ENCODE results near the gene TEX35. TPM values are rescaled to one million over a fixed set of nuclear protein-coding genes. Genes with fewer than 3 reads are reported as not detected.

The TEX35 gene
- total and polyA plus RNA-seq, 10 of the 15 experiments (the other 5 are each of a cell fraction or from before 2014, with no cell fraction given): not detected

GRCh38 chr1:178540204-178540603 is 27.3 kb downstream of the TEX35 start:
- no peak overlapping the region for H3K27ac ChIP-seq (ENCODE audit: control insufficient read depth, insufficient read depth)
- no peaks in the 10 kb centered on the region for H3K36me3 ChIP-seq (ENCODE audit: control insufficient read depth in 2 of 2, insufficient read depth in 2 of 2, low read length in 1 of 2)
- in situ Hi-C loops (cut with MboI): loop anchor here (25.0 kb wide), 1 partner anchor 222 kb away; no protein-coding TSS in a partner anchor
- peaks cover under 1% of the 10 kb centered on the region; the same call in 1 of the 2 replicates for H3K79me2 ChIP-seq (ENCODE audit: control insufficient read depth, insufficient read depth, low read length)
- BruUV-seq (replicated peaks): no TSS peak
- DNase-seq (ENCODE audit: low read depth, low spot score) (no peak), ATAC-seq (no peak), FAIRE-seq (no peak)
- CTCF ChIA-PET: interaction anchor here (0.7 to 15.3 kb wide), 8 partner anchors 13 to 463 kb away, joined by 3 to 283 read pairs (median 10); no protein-coding TSS in a partner anchor
- no peak overlapping the region for H3K4me2 ChIP-seq (ENCODE audit: control insufficient read depth, insufficient read depth)
- H3K9me3 ChIP-seq (replicated peaks; ENCODE audit: control insufficient read depth, insufficient read depth, low read length): no peaks in the 10 kb centered on the region
- no peaks in the 10 kb centered on the region for H4K20me1 ChIP-seq (ENCODE audit: control insufficient read depth, insufficient read depth)
- no peak overlapping the region for H3K9ac ChIP-seq (ENCODE audit: control insufficient read depth, insufficient read depth, low read length)
- POLR2A ChIA-PET: no interaction called here
- H3K27me3 ChIP-seq (replicated peaks in 1 of 2; ENCODE audit: control insufficient read depth in 2 of 2, insufficient read depth in 2 of 2, low read length in 1 of 2): no peaks in the 10 kb centered on the region
- H3K4me1 ChIP-seq (ENCODE audit: control insufficient read depth, insufficient read depth, low read length): peaks cover 7% of the 10 kb centered on the region
- RAD21 ChIA-PET (ENCODE audit: unreplicated experiment): interaction anchor here (1.1 to 9.5 kb wide), 2 partner anchors 213 to 466 kb away, joined by 3 to 200 read pairs; no protein-coding TSS in a partner anchor
- no peak overlapping the region for H2AFZ ChIP-seq (ENCODE audit: control insufficient read depth, low read depth, low read length)
- H3K4me3 ChIP-seq: no peak overlapping the region
- WGBS (ENCODE audit: insufficient coverage, insufficient replicate concordance, low lambda C conversion rate, missing lambda C conversion rate): 31% methylated on average over 6 of the region's 6 CpGs
- intact Hi-C loops (cut with micrococcal nuclease; ENCODE audit: unreplicated experiment): loop anchor here (5.0 to 10.0 kb wide), 2 partner anchors 125 to 827 kb away; partner anchors contain the start of gene AXDND1
- SMC1A ChIA-PET (ENCODE audit: uncharacterized antibody, unreplicated experiment): interaction anchor here (1.9 to 12.6 kb wide), 2 partner anchors 186 to 213 kb away, joined by 8 to 166 read pairs; no protein-coding TSS in a partner anchor
- no peak for TF ChIP-seq RBBP5 (conservative IDR thresholded peaks at IDR 0.05)
- TF ChIP-seq ZBTB11 (CRISPR knock-in tag; IDR thresholded peaks at IDR 0.05): no peak
- TF ChIP-seq HCFC1 (IDR thresholded peaks at IDR 0.05; ENCODE audit: low read length): no peak
- TF ChIP-seq WRNIP1 (IDR thresholded peaks at IDR 0.05; ENCODE audit: borderline replicate concordance, low read depth, low read length): no peak
- no peak for TF ChIP-seq NBN (IDR thresholded peaks at IDR 0.05)
- TF ChIP-seq CBX3 (IDR thresholded peaks at IDR 0.05; ENCODE audit: borderline replicate concordance, low read depth): no peak
- TF ChIP-seq HSF1 (IDR thresholded peaks at IDR 0.05; ENCODE audit: low read depth, low read length): no peak
- no peak for TF ChIP-seq SMARCA5 (IDR thresholded peaks at IDR 0.05)
- no peak for TF ChIP-seq ZNF207 (IDR thresholded peaks at IDR 0.05; ENCODE audit: borderline replicate concordance)
- no peak for TF ChIP-seq NFXL1 (IDR thresholded peaks at IDR 0.05; ENCODE audit: borderline replicate concordance)
- TF ChIP-seq RAD51 (IDR thresholded peaks at IDR 0.05): no peak
- TF ChIP-seq ZBTB4 (CRISPR knock-in tag; IDR thresholded peaks at IDR 0.05): no peak
- no peak for TF ChIP-seq NKRF (conservative IDR thresholded peaks at IDR 0.05)
- TF ChIP-seq NRF1 (conservative IDR thresholded peaks at IDR 0.05; ENCODE audit: low read depth, low read length): no peak

All from GM12878 (cell line).